ENCODE data around the gene CD44.
"Not testable (repeated sequence)": the region's sequence is repeated elsewhere in the genome, so short reads cannot be mapped to it uniquely, and the experiment has no call there.

CD44 gene

DNA sequence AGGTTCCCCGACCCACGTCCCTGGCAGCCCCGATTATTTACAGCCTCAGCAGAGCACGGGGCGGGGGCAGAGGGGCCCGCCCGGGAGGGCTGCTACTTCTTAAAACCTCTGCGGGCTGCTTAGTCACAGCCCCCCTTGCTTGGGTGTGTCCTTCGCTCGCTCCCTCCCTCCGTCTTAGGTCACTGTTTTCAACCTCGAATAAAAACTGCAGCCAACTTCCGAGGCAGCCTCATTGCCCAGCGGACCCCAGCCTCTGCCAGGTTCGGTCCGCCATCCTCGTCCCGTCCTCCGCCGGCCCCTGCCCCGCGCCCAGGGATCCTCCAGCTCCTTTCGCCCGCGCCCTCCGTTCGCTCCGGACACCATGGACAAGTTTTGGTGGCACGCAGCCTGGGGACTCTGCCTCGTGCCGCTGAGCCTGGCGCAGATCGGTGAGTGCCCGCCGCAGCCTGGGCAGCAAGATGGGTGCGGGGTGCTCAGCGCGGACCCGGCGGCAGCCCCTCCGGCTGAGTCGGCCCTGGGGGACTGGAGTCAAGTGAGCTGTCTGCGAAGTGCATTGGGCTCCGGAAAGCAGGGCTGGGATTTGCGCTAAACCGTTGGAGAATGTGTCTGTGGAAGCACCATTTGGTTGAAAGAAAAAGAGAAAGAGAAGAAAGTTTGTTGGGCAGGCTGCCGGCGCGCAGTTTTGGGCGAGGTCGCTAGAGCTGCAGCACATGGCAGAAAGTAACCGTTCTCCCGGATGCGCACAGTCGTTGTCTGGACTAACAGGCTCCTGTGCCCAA lies at the start of gene CD44:
TSS of gene CD44 (plus strand) at position 229 of the 779 bp plus-strand sequence. CDS start at position 362, 133 bp downstream.
- DNase-seq (ENCODE audit: low read depth in 4 of 4, low spot score in 1 of 4): peak; percentile 40 to 70 (median 58)

DNA sequence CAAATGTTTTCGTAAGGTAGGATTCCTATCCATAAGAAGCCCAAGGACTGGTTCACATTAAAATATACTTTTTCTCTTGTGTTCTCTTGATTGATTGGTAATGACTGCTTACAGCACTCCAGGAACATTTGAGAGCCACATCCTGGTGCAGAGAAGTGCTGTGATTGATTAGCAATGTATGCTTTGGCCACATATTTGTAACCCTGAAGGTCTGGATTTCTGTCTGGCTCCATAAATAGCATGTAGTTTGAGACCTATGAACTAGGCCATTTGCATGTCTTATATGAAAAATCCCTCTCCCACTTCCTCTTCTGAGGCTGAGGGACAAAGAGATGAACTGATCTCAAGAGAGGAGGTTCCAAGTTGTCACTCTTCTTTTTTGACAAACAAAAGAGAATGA lies 49.3 kb upstream of the CD44 start:
- no peak for DNase-seq (ENCODE audit: low read depth in 4 of 4, low spot score in 1 of 4)

DNA sequence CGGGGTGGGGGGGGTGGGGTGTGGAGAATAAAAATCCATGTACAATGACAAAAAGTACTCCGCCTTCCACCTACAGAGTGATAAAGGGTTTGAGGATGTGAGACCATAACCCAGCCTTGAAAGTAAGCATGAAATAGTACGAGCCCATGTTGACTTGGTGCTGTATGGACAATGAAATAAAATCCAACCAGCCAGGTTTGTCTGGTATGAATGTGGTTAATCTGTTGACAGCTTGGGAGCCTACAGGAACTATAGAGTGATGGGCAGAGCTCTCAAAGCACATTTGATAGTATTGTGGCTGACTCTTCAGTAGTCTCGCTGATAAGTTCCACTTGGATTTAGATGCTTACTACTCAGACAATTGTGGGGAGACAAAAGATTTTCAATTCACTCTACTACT lies 48.8 kb upstream of the CD44 start:
- no peak for DNase-seq (ENCODE audit: low read depth in 4 of 4, low spot score in 1 of 4)

DNA sequence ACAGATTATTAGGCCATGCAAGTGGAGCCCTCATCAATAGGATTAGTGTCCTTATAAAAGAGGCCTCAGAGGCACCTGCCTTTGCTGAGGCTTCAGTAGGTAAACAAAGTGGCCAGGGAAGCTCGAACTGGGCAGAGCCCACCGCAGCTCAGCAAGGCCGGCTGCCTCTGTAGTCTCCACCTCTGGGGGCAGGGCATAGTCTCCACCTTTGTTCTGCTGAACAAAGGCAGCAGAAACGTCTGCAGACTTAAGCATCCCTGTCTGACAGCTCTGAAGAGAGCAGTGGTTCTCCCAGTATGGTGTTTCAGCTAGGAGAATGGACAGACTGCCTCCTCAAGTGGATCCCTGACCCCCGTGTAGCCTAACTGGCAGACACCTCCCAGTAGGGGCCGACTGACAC lies 48.0 kb upstream of the CD44 start:
- not testable (repeated sequence) for DNase-seq (ENCODE audit: low read depth in 4 of 4, low spot score in 1 of 4)

DNA sequence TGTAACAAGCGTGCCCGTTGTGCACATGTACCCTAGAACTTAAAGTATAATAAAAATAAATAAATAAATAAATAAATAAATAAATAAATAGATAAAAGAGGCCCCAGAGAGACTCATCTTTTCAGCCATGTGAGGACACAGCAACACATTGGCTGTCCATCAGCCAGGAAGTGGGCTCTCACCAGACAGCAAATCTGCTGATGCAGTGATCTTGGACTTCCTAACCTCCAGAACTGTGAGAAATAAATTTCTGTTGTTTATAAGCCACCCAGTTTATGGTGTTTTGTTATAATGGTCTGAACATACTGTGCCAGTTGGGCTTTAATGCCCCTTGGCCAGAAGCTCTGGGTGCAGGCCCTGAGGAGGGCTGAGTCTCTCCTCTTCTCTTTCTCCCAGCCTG lies 42.2 kb upstream of the CD44 start:
- no peak for DNase-seq (ENCODE audit: low read depth in 4 of 4, low spot score in 1 of 4)

DNA sequence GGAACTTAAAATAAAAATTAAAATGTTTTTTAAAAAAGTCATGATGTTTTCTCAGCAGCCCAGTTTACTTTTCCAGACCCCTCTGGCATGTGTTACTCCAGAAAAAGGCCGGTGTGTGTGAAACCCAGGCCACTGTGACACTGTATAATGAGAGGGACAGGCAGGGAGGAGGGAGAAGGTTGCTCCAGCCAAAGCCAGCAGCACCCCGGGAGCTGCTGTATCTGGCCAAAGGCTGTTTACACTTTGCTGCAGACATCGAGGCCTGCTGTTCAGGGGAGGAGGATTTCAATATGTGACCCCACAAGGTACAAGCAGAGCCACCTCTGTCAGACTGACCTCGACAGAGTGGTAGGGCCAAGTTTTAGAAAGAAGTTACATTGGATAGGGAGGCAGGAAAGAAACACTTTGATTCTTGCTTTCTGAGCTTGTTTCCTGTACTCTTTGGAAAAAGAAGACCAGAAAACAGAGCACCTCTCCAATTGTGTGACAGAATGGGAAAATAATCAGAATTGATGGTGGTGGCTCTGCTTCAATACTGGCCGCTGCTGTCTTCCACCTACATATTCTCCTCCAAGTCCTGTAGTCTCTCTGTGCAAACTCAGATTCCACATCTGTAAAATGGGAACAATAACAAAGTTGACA lies 41.0 kb upstream of the CD44 start:
- DNase-seq (ENCODE audit: low read depth in 4 of 4, low spot score in 1 of 4): no peak

DNA sequence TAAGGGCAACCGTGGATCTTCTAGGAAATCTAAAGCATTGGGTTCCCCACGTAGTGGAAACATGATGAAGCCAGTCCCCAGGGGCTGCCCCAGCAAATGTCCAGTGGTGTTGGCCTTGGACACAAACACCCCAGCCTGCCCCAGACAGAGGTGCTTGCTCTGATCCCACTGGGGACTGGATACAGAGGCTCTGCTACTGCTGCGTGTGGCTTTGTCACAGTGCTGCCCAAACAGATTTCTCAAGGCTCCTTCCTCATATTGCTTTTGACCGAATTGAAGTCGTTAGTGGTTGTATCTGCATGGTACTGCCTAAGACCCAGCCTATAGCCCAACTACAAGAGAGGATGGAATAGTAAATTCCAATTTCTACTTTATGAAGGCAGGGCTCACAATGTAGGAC lies 40.1 kb upstream of the CD44 start:
- no peak for DNase-seq (ENCODE audit: low read depth in 4 of 4, low spot score in 1 of 4)

DNA sequence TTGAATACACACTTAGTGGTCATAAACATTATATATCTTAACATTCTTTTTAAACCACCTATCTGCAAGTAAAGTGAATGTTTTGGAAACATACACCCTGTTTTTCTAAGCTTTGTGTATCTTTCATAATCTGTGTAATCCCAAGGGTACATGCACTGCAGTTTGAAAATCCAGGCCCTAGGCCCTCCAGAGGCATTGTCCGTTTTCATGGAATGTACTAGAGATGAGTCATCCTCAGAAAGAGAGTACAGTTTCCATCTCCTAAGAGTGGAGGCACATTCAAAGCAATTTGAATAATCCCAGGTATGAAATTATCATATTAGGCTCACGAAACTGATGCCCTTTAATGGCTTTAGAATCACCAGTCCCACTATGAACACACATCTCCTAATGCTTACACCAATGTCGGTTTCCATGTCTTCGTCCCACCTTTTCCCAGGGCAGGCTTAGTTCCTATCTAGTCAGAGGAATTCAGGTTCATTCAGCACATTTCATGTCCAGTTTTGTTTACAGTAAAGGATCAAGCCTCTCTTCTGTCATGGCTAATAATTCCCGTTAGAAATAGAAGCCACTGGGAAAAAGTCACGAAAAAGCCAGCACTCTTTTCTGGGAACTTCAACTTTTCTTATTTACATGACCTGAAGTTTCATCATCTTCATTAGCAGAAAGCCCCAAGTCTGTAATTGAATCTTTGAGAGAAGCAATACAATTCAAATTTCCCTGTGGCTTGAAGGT lies 39.5 kb upstream of the CD44 start:
- no peak for DNase-seq (ENCODE audit: low read depth in 4 of 4, low spot score in 1 of 4)

DNA sequence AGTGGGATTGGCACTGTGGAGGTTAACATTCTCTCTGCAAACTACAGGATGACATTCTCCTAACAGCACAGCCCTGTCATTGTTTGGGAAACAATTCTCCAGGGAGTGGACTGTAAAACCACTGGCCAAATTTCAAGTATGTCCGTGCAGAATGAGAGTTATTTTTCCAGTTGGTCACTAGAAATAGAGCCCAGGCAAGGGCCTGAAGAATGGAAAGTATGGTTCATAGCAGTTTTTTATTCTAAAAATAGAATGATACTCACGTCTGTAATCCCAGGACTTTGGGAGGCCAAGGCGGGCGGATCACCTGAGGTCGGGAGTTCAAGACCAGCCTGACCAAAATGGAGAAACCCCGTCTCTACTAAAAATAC lies 39.0 kb upstream of the CD44 start:
- no peak for DNase-seq (ENCODE audit: low read depth in 4 of 4, low spot score in 1 of 4)

DNA sequence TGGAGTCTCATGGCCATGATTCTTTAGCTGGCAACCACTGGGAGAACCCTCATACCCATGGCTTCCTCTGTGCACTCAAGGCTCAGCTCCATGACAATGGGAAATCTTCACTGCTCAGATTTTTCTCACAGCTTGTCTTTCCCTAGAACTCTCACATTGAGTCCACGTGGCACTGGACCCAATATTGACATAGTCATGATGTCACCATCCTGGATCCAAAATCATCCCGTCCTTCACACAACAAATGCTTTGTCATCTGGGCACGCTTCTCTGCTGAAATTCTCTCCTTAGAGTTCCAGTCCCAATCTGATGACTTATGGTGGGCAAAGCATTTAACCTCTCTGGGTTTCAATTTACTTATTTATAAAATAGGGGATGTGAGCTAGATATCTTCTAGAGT lies 37.7 kb upstream of the CD44 start:
- DNase-seq (ENCODE audit: low read depth in 4 of 4, low spot score in 1 of 4): no peak

DNA sequence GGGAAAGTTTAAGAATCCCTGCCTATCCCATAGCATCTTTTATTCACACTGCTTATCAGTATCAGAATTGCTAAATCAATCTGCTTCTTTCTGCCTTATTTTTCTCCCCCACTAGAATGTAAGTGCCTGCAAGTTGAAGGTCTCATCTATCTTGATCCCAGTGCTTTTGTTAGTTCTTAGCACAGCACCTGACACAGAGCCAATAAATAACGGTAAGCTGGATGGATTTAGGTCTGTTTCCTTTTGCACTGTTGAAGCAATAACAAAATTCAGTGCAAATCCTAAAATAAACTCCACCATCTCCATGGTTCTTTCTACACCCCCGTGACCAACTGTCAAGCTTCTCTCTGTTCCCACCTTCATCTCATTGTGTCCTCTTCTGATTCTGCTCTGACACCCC lies 36.7 kb upstream of the CD44 start:
- no peak for DNase-seq (ENCODE audit: low read depth in 4 of 4, low spot score in 1 of 4)

DNA sequence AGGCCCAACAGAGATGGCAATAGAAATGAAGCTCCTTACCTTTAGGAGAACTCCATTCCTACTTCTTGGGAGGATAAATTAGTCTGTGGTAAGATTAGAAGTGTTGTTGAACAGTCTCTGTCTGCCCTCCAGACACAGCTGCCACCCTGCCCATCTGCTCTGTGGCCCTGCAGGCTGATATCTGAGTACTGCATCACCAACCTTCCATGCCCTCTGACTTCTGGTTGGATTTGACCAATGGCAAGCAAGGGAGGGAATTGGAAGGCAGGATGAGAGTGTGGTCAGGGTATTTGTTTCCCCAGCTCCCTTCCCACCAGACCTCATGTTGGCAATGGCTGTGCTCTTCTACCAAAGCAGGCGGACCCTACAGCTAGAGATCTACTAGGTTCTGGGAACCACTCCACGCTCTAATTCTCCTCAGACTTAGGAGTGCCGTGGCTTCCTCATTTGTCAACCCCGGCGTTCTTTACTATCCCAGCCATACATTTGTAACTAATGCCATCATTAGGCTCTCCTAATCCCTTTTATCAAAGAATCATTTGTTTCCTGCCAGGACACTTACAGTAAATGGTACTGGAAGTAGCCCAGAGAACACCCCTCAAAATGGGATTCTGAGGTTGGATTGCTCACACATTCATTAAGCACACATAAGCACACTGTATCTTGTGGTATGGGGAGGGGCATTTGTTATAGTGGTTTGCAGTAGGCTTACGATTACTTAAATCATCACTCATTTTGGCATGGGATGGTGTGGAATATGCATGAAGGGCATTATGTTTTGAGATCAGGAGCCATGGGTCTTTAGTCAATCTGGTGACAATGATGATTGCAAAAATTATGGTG lies 35.4 kb upstream of the CD44 start:
- no peak for DNase-seq (ENCODE audit: low read depth in 4 of 4, low spot score in 1 of 4)

DNA sequence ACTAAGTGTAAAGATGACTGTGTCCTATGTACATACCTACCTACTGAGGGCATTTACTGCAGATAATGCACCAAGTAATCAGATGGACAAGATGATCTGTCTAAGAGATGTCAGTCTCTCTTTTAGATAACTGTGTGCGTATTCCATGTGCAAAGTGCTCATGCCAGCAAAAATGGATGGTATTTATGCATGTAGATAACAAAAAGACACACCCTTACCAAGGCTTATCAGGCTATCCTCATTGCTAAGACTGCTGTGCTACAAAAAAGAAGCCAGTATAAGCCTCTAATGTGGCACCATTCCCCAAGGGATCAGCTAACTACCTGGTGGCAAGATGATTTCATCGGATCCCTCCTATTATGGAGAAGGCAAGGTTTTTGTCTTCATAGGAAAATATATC lies 34.3 kb upstream of the CD44 start:
- no peak for DNase-seq (ENCODE audit: low read depth in 4 of 4, low spot score in 1 of 4)

DNA sequence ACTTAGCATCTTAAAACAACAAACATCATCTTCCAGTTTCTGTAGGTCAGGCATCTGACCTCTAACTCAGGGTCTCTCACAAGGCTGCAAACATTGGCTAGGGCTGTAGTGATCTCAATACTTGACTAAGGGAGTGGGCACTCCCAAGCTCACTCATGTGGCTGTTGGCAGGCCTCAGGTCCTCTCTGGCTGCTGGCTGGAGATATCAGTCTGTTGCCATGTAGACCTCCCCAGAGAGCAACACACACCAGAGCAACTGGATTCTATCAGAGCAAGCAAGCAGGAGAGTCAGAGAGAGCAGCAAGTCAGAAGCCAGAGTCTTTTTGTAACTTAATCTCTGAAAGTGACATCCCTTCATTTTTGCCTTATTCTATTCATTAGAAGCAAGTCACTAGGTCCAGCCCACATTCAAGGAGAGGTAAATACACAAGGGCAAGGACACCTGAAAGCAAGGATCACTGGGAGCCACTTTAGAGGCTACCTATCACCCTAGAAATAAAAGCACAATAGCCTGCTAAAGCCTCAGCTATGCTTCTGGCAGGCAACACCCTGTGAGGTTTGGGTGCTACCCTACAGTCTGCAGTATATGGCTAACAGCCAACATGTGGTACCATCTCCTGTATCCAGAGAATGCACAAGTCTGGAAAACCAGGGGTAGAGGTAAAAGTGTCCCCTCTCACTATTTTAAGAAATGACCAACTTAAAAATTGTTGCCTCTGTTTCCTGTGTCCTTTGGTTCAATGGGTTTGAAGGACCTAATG lies 33.5 kb upstream of the CD44 start:
- DNase-seq (ENCODE audit: low read depth in 4 of 4, low spot score in 1 of 4): no peak

DNA sequence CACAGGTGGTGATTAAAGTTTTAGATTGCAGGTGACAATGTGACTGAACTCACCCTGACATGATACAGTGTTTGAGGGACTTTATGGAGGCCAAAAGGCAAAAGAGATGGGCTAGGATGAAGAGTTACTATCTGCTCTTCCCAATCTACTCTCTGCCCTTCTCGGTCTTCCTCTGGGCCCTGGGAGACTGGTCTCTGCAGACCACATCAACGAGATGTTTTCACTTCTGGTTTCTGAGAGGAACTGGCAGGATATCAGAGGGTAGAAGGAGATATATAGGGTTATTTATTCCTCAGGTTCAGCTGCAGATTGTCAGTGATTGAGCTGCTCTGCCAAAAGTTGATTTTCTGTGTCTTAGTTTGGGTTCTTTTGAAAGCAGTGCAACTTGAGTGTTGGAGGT lies 32.4 kb upstream of the CD44 start:
- DNase-seq (ENCODE audit: low read depth in 4 of 4, low spot score in 1 of 4): no peak

DNA sequence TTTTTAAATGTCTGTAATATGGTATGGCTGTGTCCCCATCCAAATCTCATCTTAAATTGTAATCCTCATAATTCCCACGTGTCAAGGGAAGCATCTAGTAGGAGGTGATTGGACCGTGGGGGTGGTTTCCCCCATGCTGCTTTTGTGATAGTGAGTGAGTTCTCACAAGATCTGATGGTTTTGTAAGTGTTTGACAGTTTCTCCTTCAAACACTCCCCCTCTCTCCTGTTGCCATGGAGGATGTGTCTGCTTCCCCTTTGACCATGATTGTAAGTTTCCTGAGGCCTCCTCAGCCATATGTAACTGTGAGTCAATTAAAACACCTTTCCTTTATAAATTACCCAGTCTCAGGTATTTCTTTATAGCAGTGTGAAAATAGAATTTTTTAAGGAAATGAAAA lies 31.1 kb upstream of the CD44 start:
- no peak for DNase-seq (ENCODE audit: low read depth in 4 of 4, low spot score in 1 of 4)

DNA sequence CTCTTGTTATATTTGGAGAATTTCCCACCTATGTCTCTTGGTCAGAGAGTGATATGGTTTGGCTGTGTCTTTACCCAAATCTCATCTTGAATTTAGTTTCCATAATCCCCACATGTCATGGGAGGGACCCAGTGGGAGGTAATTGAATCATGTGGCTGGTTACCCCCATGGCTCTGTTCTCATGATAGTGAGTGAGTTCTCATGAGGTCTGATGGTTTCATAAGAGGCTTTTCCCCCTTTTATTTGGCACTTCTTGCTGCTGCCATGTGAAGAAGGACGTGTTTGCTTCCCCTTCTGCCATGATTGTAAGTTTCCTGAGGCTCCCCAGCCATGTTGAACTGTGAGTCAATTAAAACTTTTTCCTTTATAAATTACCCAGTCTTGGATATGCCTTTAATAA lies 30.6 kb upstream of the CD44 start:
- DNase-seq (ENCODE audit: low read depth in 4 of 4, low spot score in 1 of 4): not testable (repeated sequence)

DNA sequence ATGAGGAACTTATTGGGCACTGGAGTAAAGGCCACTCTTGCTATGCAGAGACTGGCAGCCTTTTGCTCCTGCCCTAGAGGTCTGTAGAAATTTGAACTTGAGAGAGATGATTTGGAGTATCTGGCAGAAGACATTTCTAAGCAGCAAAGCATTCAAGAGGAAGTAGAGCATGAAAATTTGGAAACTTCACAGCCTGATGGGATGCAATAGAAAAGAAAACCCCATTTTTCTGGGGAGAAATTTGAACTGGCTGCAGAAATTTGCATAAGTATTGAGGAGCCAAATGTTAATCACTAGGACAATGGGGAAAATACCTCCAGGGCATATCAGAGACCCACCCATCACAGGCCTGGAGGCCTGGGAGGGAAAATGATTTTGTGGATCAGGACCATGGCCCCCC lies 29.9 kb upstream of the CD44 start:
- DNase-seq (ENCODE audit: low read depth in 4 of 4, low spot score in 1 of 4): no peak

DNA sequence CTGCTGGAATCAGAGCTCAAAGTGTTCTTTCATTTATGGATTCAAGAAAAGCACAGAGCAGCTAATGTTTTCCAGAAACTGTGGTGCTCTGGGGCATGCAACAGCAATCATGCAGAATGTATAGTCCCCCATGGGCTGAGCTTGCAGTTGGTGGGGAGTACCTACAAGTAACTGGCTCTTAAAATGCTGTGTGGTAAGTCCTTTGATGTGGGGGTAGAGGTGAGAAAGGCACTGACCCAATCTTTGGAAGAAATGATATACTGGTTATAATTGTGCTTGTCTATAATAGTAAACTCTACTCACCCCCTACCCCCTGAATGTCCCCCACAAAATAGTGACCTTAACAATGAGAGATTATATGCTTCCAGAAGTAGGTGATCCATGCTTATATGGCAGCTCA lies 29.1 kb upstream of the CD44 start:
- no peak for DNase-seq (ENCODE audit: low read depth in 4 of 4, low spot score in 1 of 4)

DNA sequence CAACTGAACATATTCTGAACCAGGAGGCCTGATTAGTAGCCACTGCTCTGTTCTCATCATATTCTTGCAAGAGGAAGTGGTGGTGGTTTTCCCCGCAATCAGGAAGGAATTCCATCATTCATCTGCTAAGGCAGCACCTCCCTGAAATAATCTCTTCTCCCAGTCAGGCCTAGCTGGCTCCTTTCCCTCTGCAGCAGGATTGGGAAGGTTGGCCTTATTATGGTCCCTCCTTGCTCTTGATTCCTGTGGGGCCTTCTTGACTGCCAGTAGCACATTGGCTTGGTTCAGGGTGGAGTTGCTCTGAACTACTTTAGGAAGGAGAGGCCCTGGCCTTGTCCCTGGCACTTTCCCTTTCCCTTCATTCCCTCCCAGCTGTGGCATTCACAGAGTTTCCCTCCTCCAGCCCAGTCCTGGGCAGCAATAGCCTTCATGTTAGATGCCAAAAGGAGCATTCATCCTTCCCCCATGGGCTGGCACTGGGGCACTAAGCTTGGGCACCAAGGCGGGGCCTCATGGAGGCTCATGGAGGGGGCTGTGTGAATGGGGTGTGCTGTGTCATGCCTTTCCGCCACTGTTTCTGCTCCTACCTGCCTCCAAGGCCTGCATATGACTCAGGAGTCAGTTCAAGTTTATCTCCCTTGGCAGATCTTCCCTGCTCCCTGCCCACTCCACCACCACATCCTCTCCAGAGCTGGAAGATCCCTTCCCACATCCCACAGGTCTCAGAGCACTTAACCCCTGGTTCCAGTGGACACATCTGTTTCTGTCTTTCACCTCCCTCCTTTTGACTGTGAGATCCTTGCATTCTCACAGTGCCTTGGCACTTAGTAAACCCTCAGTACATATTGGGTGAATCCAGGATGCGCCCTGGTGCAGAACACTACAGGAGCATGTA lies 27.6 kb upstream of the CD44 start:
- DNase-seq (ENCODE audit: low read depth in 4 of 4, low spot score in 1 of 4): no peak

Measured in stimulated activated CD4-positive, alpha-beta T cell treated with anti-CD3 and anti-CD28 coated beads, Interleukin-1b, Interleukin-23, amount 100 ng/mL, for 24 hours (primary cell).